Stimulated activated CD4-positive, alpha-beta T cell treated with anti-CD3 and anti-CD28 coated beads, Interleukin-12 subunit alpha, Interleukin-12 subunit beta, amount 100 ng/mL, for 4 hours (primary cell): Measurements from ENCODE around the gene PSD.

Experiments used
- DNase-seq: peaks from one replicate; pipeline ENCODE4 v3.0.0-alpha.2; 2020

Gene PSD

GRCh38 chr10:102419269-102420180 is 940 bp upstream of the PSD start:
- peak; percentile 67 for DNase-seq

- DNase-seq: no peak
Observed at GRCh38 chr10:102416695-102417094, 1.9 kb downstream of the PSD start.

DNA sequence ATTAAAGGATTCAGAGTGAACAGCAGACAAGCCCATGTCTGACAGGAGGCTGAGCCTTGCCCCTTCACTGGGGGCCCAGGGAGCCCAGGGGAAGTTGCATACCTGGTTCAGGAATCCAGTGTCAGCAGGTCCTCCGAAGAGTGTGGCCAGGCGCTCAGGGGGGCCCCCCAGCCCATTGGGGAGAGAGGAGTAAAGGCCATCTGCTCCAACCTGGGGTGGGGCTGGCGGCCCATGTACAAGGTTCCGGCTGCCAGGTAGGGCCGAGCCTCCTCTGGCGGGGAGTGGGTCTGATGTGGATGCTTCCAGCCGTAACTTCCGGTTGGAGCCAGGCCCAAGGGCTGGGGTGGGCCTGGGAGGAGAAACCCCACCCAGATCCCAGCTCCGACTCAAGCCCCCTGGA is 2.3 kb downstream of the PSD start:
- DNase-seq: no peak

- DNase-seq: no peak
Observed at GRCh38 chr10:102414749-102415148, 3.8 kb downstream of the PSD start.

- DNase-seq: no peak
Observed at GRCh38 chr10:102413806-102414561, 4.6 kb downstream of the PSD start.

DNA sequence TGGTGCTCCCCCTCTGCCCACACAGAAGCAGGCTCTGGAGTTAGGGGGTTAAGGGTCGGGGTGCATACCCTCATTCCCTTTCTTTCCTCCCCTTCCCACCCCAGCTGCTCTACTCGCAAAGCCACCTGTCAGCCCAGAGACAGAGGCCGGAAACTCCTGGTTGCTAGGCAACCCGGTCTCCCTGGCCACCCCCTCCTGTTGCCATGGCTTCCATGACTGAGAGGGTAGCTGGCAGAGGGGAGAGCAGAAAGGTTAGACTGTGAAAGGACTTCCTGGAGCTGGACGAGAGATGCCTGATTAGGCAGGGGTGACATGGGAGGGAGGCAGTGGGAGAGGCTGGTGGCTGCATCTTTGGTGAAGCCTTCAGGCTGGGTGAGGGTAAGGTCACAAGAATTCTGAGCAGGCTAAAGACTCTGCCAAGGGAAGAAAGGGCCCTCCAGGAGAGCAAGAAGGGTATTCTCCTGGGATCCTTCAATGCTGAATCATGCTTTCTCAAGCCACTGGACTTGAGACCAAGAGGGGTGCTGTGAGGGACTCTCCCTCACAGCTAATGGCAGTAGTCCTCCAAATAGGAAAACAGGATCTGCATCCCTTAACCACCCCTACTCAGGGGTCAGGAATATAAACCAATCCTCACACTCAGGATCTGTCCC is 5.4 kb downstream of the PSD start:
- no peak for DNase-seq

DNA sequence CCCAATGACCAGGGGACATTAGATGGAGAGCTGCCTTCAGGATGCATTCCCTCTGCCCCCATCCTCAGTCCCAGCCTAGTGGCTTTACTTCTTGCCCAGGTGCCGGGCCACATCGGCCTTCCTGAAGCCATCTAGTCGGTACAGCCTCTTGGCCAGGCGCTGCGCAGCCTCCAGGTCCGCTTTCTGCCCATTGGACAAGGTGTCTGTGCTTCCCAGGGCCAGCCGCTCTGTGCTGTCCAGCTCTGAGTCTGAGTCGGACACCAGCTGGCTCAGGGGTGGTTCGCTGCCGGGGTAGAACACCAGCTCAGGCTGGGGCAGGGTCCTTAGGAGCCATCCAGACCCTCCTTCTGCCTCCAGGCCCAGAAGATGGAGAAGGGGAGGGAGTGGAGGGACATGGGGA is 6.3 kb downstream of the PSD start:
- no peak for DNase-seq

DNA sequence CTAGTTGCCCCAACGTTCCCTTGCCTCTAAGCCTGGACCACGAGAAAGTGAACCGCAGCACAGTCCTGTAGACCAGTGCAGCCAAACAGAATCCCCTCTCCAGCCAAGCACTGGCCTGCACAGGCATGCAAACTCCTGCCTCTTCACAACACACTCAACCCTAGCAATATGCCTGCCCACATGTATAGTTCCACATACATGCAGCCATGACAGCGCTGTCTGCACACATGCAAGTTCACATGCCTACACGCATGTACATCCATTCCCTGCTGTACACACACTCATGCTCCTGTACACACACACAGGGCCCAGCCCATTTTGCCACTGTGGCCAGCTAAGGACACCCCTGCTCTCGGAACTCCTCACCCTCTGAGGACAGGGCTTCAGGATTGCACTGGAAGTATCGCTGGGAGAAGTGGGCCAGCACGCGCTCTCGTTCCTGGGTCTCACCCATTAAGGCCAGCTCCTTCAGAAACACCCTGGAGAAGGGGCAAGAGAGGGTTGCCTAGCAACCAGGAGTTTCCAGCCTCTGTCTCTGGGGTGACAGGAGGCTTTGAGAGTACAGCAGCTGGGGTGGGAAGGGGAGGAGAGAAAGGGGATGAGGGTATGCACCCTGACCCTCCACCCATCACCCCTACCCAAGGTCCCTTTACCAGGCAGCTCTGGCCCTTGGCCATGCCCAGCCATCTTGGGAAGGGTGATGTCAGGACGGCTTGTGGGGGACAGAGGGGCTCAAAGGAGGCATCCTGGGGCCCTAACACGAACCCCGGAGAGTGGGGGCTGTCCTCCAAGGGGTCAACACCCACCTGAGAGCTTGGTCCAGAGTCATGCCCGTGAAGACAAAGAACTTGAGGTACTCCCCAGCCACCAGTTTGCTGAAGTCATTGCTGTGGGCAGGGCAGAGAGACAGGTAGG is 7.0 kb downstream of the PSD start:
- DNase-seq: no peak

- DNase-seq: peak; percentile 77
Observed at GRCh38 chr10:102410429-102411073, 8.0 kb downstream of the PSD start.

GRCh38 chr10:102409604-102410428 is 8.8 kb downstream of the PSD start:
- no peak for DNase-seq

GRCh38 chr10:102408728-102409603 is 9.6 kb downstream of the PSD start:
- DNase-seq: peak; percentile 82

DNA sequence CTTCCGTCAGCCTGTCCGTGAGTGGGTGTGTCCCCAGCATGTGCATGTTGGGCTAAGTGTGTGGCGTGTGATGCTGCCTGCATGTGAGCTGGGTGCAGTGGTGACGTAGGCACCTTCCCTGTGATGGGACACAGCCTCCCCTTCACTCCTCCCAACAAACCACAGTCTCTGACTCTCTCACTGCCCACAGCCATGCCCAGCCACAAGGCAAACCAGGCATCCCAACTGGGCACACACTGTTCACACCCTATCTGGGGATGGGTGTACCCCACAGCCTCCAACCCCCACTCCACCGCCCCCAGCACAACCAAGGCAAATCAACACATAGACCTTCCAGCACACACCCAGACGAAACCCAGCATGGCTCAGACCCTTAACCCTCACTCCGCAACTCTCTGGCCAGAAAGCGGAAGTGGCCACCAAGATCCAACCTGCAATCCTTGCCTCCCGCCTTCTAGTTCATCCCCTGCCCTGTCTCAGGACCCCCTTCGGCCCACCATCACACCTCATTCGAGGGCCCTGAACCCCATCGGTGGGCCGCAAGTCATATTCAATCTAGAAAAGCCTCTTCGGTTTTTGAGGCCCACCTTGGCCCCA is 10.4 kb downstream of the PSD start:
- no peak for DNase-seq

DNA sequence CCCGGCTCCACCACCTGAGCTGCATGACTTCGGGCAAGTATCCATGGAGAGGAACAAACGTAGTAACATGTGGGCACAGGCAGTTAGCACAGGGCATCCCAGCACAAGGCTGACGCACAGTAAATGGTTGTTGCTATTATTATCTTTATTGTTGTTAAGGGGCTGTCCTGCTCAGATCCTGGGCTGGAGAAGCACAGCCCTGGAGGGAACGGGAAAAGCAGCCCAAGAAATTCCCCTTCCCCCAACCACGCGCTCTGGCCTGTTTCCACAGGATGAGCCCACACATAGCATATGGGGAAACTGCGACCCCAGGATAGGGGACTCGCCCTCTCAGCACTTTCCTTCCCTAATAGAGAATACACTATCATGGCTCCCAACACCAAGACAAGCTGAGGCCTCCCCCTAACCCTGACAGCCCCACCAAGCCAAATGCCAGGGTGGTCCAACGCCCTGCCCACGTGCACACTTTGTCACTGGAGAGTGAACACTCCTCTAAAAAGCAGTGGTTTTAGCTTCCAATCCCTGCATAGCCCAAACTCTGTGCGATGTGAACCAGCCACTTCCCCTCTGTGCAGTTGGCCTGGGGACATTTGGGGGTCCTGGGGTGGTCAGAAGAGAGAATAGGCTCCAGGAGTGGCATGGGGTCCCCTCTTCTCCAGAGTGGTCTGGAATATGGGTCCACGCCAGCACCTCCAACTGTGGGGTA is 11.0 kb downstream of the PSD start:
- no peak for DNase-seq

- DNase-seq: no peak
Observed at GRCh38 chr10:102406815-102407214, 11.8 kb downstream of the PSD start.

GRCh38 chr10:102405632-102406031 is 13.0 kb downstream of the PSD start:
- no peak for DNase-seq

DNA sequence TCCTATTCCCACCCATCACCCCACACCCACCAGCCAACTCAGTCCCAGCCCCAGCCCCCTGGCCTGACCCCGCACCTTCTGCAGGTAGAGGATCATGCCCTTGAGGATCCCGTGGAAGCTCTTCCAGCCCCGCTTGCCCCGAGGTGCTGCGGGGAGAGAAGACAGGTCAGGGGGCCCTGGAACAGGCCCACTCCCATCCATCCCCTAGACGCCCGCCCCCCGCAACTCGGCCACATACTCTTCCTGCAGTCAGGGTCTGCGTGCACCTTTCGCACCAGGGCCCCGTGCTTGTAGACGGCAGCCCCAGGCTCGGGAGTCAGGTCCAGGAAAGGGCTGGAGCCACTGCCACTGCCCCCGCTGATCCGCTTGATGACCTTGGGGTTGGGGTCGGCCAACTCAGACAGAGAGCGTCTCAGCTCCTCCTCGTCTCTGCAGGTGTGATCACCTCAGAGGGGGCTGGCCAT is 13.4 kb downstream of the PSD start:
- DNase-seq: no peak

- DNase-seq: no peak
Observed at GRCh38 chr10:102404361-102405107, 14.1 kb downstream of the PSD start.

DNA sequence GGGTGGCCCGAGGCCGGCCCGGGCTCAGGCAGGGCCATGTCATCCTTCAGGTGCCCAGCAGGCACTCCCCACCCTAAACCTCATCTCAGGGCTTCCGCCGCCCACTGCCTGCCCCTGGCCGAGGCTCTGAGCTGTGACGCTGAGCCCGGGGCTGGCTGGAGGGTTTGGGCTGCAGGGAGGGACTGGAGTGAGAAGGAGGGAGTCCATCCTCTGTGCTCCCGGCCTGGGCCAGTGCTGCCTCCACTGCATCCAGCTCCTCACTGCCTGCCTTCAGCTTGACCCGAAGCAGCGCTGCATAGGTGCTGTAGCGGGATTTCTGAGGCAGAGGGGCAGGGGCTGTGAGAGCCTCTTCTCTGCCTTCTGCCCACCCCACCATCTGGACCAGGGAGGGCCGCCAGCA is 15.5 kb downstream of the PSD start:
- no peak for DNase-seq
